Upper lobe of left lung (tissue), 4 donors: Measurements from ENCODE around the gene FAM151B.

Experiments
- POLR2A ChIP-seq, 4 donors: fragments of 450-650 bp; IDR thresholded peaks; one replicate each; pipeline ENCODE4 v1.5.1; 2016 to 2017; ENCODE audit warnings: antibody characterized with exemption in 4 of 4, mild to moderate bottlenecking in 2 of 4
- POLR2AphosphoS5 ChIP-seq, 2 donors: sonication (generic); formaldehyde crosslinking; IDR thresholded peaks; one replicate each; pipeline ENCODE4 v1.5.1; 2017; ENCODE audit warnings: antibody characterized with exemption in 2 of 2
- TF ChIP-seq, protein P1 (sequence below), 6 experiments: fragments of 450-650 bp in 4 of 6; fragments of 200-600 bp in 2 of 6; sonication (generic) in 2 of 6; IDR thresholded peaks; one replicate each; pipeline ENCODE4 v1.5.1; 2016 to 2019; ENCODE audit warnings: antibody characterized with exemption in 6 of 6

GRCh38 chr5:80504833-80505232, 16.9 kb downstream of the FAM151B start:
- TF ChIP-seq, protein P1, sequence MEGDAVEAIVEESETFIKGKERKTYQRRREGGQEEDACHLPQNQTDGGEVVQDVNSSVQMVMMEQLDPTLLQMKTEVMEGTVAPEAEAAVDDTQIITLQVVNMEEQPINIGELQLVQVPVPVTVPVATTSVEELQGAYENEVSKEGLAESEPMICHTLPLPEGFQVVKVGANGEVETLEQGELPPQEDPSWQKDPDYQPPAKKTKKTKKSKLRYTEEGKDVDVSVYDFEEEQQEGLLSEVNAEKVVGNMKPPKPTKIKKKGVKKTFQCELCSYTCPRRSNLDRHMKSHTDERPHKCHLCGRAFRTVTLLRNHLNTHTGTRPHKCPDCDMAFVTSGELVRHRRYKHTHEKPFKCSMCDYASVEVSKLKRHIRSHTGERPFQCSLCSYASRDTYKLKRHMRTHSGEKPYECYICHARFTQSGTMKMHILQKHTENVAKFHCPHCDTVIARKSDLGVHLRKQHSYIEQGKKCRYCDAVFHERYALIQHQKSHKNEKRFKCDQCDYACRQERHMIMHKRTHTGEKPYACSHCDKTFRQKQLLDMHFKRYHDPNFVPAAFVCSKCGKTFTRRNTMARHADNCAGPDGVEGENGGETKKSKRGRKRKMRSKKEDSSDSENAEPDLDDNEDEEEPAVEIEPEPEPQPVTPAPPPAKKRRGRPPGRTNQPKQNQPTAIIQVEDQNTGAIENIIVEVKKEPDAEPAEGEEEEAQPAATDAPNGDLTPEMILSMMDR (IDR thresholded peaks at IDR 0.05), result no peak
- TF ChIP-seq POLR2AphosphoS5 (IDR thresholded peaks at IDR 0.05), result no peak
- TF ChIP-seq POLR2A (IDR thresholded peaks at IDR 0.05), result no peak
